GM18517 (cell line): ENCODE measurements around the gene FBXO24.

ENCODE experiments used
- ATAC-seq: cut with Tn5 transposase; IDR thresholded peaks from one replicate; pipeline ENCODE4 v1.9.1; 2021; ENCODE audit warnings: mild to moderate bottlenecking, moderate library complexity; ENCODE audit not compliant: unreplicated experiment

The FBXO24 gene

GRCh38 chr7:100573691-100574361 lies 12.3 kb upstream of the FBXO24 start, which contains the start of gene SAP25:
TSS of gene SAP25 (minus strand) at chr7:100573900. CDS start at chr7:100573742, 158 bp downstream.
- ATAC-seq = no peak

DNA sequence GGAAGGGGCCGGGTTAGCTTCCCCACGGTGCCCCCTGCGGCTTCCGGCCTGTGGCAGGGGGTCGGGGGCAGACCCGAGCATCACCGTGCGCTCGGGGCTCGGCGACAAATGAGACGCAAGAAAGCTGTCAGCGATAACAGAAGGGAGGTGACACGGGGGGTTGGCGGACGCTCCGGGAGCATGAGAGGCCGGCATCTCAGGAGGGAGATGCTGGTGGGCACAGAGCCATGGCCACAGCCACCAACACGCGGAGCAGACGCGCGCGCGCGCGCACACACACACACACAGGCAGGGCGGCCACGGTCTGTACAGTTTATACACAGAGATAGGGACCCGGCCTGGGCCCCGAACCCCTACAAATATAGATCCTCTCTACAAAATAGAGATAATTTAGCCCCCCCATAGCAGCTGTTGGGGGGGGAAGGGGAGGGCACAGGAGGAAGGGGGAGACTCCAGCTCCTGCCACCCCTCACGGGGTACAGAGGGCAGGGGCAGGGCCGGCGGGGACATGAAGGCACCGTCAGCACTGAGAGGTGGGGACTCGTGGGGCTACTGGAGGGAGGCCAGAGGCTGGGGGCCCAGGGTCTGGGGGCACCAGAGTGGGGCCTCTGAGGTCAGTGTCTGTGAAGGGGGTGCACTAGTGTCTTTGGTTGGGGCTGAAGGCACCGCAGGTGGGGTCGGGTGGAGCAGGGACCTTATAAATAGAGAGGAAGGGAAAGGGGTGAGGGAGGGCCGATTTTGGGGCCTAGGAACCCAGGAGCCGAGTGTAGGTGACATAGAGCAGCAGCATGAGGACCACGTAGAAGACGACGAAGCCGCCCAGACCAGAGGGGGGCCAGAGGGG lies 11.5 kb upstream of the FBXO24 start:
- ATAC-seq = no peak

DNA sequence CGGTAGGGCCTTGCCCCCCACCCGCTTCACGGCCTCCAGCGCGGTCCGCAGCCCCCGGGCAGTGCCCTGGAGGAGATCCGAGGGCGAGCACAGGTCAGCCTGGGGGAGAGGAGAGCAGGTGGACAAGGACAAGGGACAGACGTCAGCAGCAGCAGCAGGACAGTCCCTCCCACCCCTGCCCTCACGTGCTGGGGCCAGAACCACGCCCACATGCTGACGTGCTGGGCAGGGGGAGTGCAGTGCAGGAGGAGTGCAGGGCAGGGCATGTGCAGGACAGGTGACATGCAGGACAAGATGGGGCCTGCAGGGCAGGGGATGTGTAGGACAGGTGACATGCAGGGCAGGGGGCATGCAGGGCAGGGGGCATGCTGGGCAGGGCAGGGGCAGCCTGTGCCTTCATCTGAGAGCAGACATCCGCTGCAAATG lies 10.9 kb upstream of the FBXO24 start:
- no peak for ATAC-seq

GRCh38 chr7:100575746-100576383 lies 10.3 kb upstream of the FBXO24 start:
- no peak for ATAC-seq

- ATAC-seq = no peak
Measured at GRCh38 chr7:100576384-100576993, 9.6 kb upstream of the FBXO24 start.

- no peak for ATAC-seq
Measured at GRCh38 chr7:100577103-100577502, 9.0 kb upstream of the FBXO24 start.

DNA sequence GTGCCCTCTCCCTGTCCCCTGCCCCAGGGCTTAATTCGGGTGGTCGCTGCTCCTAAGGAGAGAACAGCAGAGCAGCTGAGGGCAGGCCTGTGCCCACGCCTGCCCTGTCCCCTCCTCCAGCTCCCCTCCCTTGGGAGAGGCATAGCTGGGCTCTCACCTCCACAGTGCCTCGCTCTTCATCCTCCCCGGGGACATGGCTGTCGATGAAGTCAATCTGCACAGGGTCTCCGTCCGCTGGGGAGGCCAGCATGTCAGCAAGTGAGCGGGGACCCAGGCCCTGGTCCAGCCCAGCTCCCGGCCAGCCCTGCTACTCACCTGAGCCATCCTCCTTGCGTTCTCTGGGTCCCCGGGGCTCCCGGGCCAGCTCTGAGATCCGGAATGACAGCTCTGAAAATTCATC lies 8.6 kb upstream of the FBXO24 start:
- no peak for ATAC-seq

DNA sequence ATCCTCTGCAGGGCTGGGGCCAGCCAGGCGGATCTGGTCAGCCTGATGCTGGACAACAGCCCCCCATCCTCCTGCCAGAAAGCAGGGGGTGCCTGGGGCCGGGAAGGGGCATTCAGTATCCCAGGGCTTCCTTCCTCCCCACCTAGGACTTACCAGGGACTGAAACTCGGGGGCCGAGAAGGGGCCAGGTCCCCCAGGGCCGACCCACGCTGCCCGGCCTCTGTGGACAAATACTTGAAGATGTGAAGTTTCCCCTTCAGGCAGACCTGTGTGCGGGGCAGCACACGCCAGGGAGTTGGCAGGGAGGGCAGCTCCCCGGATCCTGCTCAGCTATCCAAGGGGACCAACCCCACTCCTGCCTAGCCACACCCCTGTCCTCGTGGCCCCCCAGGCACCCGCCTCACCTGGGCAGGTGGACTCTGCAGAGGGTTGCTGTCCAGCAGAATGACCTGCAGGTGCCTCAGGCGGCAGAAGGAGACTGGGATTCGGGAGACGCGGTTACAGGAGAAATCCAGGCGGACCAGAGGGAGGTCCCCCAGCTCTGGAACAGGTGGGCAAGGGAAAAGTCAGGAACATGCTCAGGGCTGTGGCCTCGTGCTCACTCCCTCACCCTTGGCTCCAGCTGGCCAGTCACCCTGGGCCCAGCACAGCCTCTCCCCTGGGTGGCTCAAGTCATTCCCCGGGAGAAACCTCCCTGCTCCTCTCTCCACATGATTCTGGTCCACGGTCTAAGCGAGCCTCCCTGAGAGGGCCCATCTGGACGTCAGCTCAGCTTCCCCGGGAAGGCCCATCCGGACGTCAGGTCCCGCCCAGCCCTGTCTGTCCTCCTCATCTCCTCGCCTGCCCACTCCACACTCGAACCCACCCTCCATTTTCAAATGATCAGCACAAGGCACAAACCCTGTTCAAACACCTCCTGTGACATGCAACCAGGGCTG lies 7.6 kb upstream of the FBXO24 start:
- ATAC-seq = no peak

GRCh38 chr7:100580466-100581283 lies 5.5 kb upstream of the FBXO24 start:
- no peak for ATAC-seq

DNA sequence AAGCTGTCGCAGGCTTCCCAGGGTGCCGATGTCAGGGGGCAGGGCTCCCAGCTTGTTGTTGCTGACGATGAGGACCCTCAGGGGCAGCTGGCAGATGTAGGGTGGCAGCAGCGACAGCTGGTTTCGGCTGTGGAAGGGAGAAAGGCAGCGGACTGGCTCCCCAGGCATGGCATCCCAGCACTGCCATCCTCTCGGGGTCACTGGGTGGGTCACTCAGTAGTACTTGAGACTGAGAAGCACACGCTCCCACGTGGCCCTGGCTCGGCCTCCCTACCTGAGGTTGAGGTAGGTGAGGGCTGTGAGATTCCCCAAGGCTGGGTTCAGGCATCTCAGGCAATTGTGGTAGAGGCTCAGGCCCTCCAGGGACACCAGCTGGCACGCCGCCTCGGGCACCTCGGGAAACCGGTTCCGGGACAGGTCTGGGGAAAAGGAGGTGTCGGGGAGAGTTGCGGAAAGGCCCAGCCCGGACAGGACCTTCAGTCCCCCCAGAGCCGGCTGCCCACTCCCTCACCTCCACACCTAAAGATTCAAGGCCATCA lies 4.0 kb upstream of the FBXO24 start:
- ATAC-seq = no peak

DNA sequence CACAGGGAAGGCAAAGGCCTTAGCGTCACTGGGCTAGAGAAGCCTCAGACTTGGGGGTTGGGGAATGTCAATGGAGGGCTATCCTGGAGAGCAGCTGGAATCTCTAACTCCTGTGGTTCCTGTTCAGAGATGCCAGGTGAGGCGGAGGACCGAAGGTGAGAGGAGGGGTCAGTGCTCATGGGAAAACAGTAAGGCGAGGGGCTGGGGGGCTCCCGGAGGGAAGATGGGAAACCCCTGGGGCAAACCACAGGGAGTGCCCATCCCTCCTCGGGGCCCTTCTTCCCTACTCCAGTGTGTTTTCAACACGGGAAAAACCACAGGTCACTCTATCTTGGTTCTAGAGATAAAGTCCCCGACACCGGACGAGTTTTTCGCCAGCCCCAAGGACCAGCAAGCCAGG lies 3.5 kb upstream of the FBXO24 start:
- no peak for ATAC-seq

- ATAC-seq = no peak
Measured at GRCh38 chr7:100583132-100584053, 2.7 kb upstream of the FBXO24 start.

- no peak for ATAC-seq
Measured at GRCh38 chr7:100584054-100584682, 2.0 kb upstream of the FBXO24 start.

DNA sequence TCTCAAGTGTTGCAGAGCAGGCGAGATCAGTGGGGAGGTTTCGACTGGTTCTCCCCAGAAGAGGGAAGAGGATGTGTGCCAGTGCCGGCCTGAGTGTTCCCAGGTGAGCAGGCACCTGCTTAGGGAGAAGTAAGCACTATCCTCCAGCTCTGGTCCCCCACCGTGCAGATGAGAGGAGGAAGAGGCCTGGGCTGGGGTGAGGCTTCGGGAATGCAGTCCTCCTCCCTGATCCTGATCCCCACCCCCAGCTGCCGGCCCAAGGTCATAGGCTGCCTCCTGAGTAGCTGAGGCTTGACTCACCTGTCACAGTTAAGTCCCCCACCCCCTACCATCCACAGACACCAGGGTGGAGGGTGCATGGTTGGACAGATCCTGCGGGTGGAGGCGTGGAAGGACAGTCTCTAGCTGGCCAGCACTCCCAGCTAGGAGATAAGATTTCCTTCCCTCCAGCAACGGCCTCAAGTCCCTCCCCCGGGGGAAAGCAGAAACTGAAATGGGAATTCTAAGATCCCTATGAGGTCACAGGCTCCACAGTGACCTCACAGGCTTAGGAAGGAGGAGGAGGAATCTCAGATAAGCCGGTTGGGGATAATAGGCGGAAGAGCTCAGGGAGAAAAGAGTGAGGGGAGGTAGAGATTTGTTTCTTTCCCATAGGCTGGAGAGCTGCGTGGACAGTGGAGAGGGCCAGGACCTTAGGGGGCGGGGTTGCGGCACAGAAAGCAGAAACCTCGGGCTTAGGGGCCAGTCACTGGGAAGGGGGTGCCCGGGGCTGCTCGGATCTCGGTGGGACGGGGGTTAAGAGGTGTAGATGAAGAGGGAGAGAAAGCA lies 1.2 kb upstream of the FBXO24 start:
- no peak for ATAC-seq

DNA sequence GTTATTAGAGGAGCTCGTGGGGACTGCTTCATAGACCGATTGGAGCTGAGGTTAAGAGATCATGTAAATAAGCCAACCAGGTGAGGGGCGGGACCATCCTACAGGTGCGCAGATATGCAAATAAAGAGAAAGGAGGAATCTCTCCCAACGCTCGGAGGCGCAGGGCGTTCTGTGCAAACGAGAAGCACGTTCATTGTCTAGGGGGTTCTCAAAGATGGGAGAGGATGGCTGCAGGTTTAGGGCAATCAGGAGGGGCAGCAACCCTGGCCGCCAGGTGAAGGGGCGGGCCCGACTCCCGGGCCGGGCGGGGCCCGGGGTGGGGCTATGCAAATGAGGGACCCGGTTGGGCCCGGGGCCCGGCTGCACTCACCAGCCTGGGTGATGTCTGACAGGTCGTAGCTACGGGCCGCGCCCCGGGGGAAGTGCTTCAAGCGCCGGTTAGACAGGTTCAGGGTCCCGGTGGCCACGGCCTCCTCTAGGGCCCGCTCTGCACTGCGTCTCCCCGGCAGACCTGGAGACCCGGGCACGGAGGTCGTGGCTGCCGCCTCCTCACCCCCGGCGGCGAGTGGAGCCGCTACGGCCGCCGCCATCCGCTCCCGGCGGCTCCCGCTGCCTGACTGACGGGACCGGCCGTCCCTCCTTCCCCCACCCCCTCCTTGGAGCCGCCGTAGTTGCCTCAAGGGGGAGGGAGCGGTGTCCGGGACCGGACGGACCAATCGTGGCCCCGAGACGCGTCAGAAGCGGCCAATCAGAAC lies 440 bp upstream of the FBXO24 start, which contains the start of gene LRCH4:
Gene LRCH4, minus strand, starts transcription at position 619 of the 755 bp plus-strand sequence. Its CDS starts 29 bp downstream, at position 590.
- ATAC-seq = peak; percentile 30

- no peak for ATAC-seq
Measured at GRCh38 chr7:100588438-100588837, 2.3 kb downstream of the FBXO24 start.
